ENCODE measurements around the gene CRTC1. TPM values are rescaled to one million over a fixed set of nuclear protein-coding genes. Genes with fewer than 3 reads are reported as not detected.

CRTC1 gene
- total RNA-seq, 1 experiment from 2014 or later, result 19.0 TPM

GRCh38 chr19:18708452-18709231 is 25.2 kb downstream of the CRTC1 start:
- H3K23me2 ChIP-seq (ENCODE audit: insufficient read length, low read depth, low read length, poor library complexity, severe bottlenecking), result no peaks in the 10 kb centered on the region
- no peak overlapping the region for H3K9ac ChIP-seq (ENCODE audit: extremely low read depth, insufficient read length, low read length)
- H3T11ph ChIP-seq (ENCODE audit: low read length), result no peak overlapping the region
- H3K4me3 Mint-ChIP-seq, result no peak overlapping the region
- H3K27me3 Mint-ChIP-seq (ENCODE audit: low read depth), result no peaks in the 10 kb centered on the region
- no peak overlapping the region for H3K4ac ChIP-seq (ENCODE audit: low read depth, low read length)
- peaks cover 5% of the 10 kb centered on the region for H3K79me1 ChIP-seq (ENCODE audit: insufficient read depth, low read depth, low read length, poor library complexity, severe bottlenecking)
- no peak overlapping the region for H2BK5ac ChIP-seq (ENCODE audit: insufficient read length, low read length)
- H3K4me1 Mint-ChIP-seq, result peaks cover 9 to 12% of the 10 kb centered on the region in 2 experiments
- no peak for DNase-seq
- whole genome bisulfite sequencing (ENCODE audit: extremely low coverage, insufficient read length, low lambda C conversion rate), result no CpG with 5 or more reads among the region's 25 CpGs
- no peak overlapping the region for H3K27ac ChIP-seq (ENCODE audit: insufficient read length, low read depth, low read length)
- H3K36me3 Mint-ChIP-seq (ENCODE audit: insufficient read depth in 1 of 3, low read depth in 3 of 3), result no peaks in the 10 kb centered on the region
- H2BK120ac ChIP-seq (ENCODE audit: low read depth, low read length, poor library complexity, severe bottlenecking), result no peak overlapping the region
- H3K4me2 ChIP-seq (ENCODE audit: insufficient read depth, insufficient read length, low read length), result no peak overlapping the region
- H4K5ac ChIP-seq (ENCODE audit: insufficient read length, low read depth, low read length), result no peak overlapping the region
- no peaks in the 10 kb centered on the region for H3K4me1 ChIP-seq (ENCODE audit: insufficient read depth, low read length)
- no peaks in the 10 kb centered on the region for H3K9me3 Mint-ChIP-seq
- no peak overlapping the region for H4K8ac ChIP-seq (replicated peaks; ENCODE audit: insufficient read length, low read depth, low read length)
- H3K14ac ChIP-seq (ENCODE audit: insufficient read depth, low read length), result peak overlapping the region; percentile 28; the same call in 1 of the 2 replicates
- H3K27ac Mint-ChIP-seq, result peak overlapping the region; percentile 57 to 93 (median 67); a peak in 4 of 7 replicates
- no peak overlapping the region for H4K91ac ChIP-seq (ENCODE audit: insufficient read length, low read depth, low read length)
- no peaks in the 10 kb centered on the region for H3K27me3 ChIP-seq (ENCODE audit: insufficient read depth, low read length)
- no peak overlapping the region for H3K56ac ChIP-seq (ENCODE audit: insufficient read length, low read depth, low read length)
- no peak overlapping the region for H3K23ac ChIP-seq (ENCODE audit: insufficient read length, low read depth, low read length)
- H2AFZ ChIP-seq (ENCODE audit: low read length), result no peak overlapping the region
- no peak overlapping the region for H2BK12ac ChIP-seq (ENCODE audit: insufficient read length, low read depth, low read length)
- H2BK15ac ChIP-seq (ENCODE audit: low read depth, low read length), result no peak overlapping the region
- no peak overlapping the region for H2AK5ac ChIP-seq (ENCODE audit: insufficient read length, low read length)
- H2BK20ac ChIP-seq (ENCODE audit: low read depth, low read length, poor library complexity, severe bottlenecking), result no peak overlapping the region
- TF ChIP-seq, protein P1, sequence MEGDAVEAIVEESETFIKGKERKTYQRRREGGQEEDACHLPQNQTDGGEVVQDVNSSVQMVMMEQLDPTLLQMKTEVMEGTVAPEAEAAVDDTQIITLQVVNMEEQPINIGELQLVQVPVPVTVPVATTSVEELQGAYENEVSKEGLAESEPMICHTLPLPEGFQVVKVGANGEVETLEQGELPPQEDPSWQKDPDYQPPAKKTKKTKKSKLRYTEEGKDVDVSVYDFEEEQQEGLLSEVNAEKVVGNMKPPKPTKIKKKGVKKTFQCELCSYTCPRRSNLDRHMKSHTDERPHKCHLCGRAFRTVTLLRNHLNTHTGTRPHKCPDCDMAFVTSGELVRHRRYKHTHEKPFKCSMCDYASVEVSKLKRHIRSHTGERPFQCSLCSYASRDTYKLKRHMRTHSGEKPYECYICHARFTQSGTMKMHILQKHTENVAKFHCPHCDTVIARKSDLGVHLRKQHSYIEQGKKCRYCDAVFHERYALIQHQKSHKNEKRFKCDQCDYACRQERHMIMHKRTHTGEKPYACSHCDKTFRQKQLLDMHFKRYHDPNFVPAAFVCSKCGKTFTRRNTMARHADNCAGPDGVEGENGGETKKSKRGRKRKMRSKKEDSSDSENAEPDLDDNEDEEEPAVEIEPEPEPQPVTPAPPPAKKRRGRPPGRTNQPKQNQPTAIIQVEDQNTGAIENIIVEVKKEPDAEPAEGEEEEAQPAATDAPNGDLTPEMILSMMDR (conservative IDR thresholded peaks at IDR 0.05), result no peak
- H4K20me1 ChIP-seq (ENCODE audit: control insufficient read depth, insufficient read depth, insufficient read length), result peaks cover 6% of the 10 kb centered on the region
- no peak overlapping the region for H3K18ac ChIP-seq (ENCODE audit: insufficient read length, low read depth, low read length)
- no peaks in the 10 kb centered on the region for H3K9me3 ChIP-seq (ENCODE audit: control insufficient read depth, low read depth, low read length)
- H3K79me2 ChIP-seq (ENCODE audit: insufficient read depth, low read length), result peaks cover 2% of the 10 kb centered on the region; the same call in 1 of the 2 replicates

All from H9 (cell line).